ENCODE results near the gene JARID2. TPM values are rescaled to one million over a fixed set of nuclear protein-coding genes. Genes with fewer than 3 reads are reported as not detected.

JARID2 gene
- polyA plus RNA-seq, 1 donor = 13.3 TPM

GRCh38 chr6:15527838-15528617 lies 282.2 kb downstream of the JARID2 start:
- H3K36me3 ChIP-seq (ENCODE audit: control insufficient read depth, insufficient read depth, low read length) = peaks cover 42% of the 10 kb centered on the region
- no peak overlapping the region for H3K4me3 ChIP-seq (ENCODE audit: low read length)
- H3K4me1 ChIP-seq (ENCODE audit: control insufficient read depth, insufficient read depth, low read length) = peaks cover 3% of the 10 kb centered on the region
- peaks cover 2% of the 10 kb centered on the region for H3K9me3 ChIP-seq (ENCODE audit: control insufficient read depth, low read depth, low read length)
- H3K27ac ChIP-seq (ENCODE audit: low read length) = no peak overlapping the region
- H3K27me3 ChIP-seq (ENCODE audit: control insufficient read depth, insufficient read depth, low read length) = no peaks in the 10 kb centered on the region
- no peak for DNase-seq
- 100% methylated on average over 3 of the region's 12 CpGs for WGBS (ENCODE audit: insufficient coverage, low lambda C conversion rate)

GRCh38 chr6:15528870-15529269 lies 283.0 kb downstream of the JARID2 start:
- peaks cover 37% of the 10 kb centered on the region for H3K36me3 ChIP-seq (ENCODE audit: control insufficient read depth, insufficient read depth, low read length)
- H3K4me1 ChIP-seq (ENCODE audit: control insufficient read depth, insufficient read depth, low read length) = peaks cover 3% of the 10 kb centered on the region
- H3K27me3 ChIP-seq (ENCODE audit: control insufficient read depth, insufficient read depth, low read length) = no peaks in the 10 kb centered on the region
- no peak overlapping the region for H3K4me3 ChIP-seq (ENCODE audit: low read length)
- 100% methylated on average over 2 of the region's 9 CpGs for WGBS (ENCODE audit: insufficient coverage, low lambda C conversion rate)
- DNase-seq = no peak
- peaks cover 2% of the 10 kb centered on the region for H3K9me3 ChIP-seq (ENCODE audit: control insufficient read depth, low read depth, low read length)
- no peak overlapping the region for H3K27ac ChIP-seq (ENCODE audit: low read length)

- Histone ChIP-seq H3K4me3 (ENCODE audit: low read length) (no peak overlapping the region), H3K27me3 (ENCODE audit: control insufficient read depth, insufficient read depth, low read length) (no peaks in the 10 kb centered on the region), H3K9me3 (ENCODE audit: control insufficient read depth, low read depth, low read length) (peaks cover 2% of the 10 kb centered on the region), H3K4me1 (ENCODE audit: control insufficient read depth, insufficient read depth, low read length) (peaks cover 3% of the 10 kb centered on the region), H3K36me3 (ENCODE audit: control insufficient read depth, insufficient read depth, low read length) (peaks cover 28% of the 10 kb centered on the region), H3K27ac (ENCODE audit: low read length) (no peak overlapping the region)
- WGBS (ENCODE audit: insufficient coverage, low lambda C conversion rate) = 100% methylated on average over 2 of the region's 10 CpGs
- DNase-seq = no peak
Measured at GRCh38 chr6:15530411-15530810, 284.5 kb downstream of the JARID2 start.

GRCh38 chr6:15531973-15532372 lies 286.1 kb downstream of the JARID2 start:
- Histone ChIP-seq H3K9me3 (ENCODE audit: control insufficient read depth, low read depth, low read length) (no peaks in the 10 kb centered on the region), H3K36me3 (ENCODE audit: control insufficient read depth, insufficient read depth, low read length) (peaks cover 28% of the 10 kb centered on the region), H3K4me1 (ENCODE audit: control insufficient read depth, insufficient read depth, low read length) (peaks cover 10% of the 10 kb centered on the region), H3K4me3 (ENCODE audit: low read length) (no peak overlapping the region), H3K27me3 (ENCODE audit: control insufficient read depth, insufficient read depth, low read length) (no peaks in the 10 kb centered on the region), H3K27ac (ENCODE audit: low read length) (no peak overlapping the region)
- DNase-seq = no peak
- WGBS (ENCODE audit: insufficient coverage, low lambda C conversion rate) = no CpG with 5 or more reads among the region's 7 CpGs

GRCh38 chr6:15533379-15534026 lies 287.6 kb downstream of the JARID2 start:
- Histone ChIP-seq H3K9me3 (ENCODE audit: control insufficient read depth, low read depth, low read length) (no peaks in the 10 kb centered on the region), H3K36me3 (ENCODE audit: control insufficient read depth, insufficient read depth, low read length) (peaks cover 22% of the 10 kb centered on the region), H3K27ac (ENCODE audit: low read length) (no peak overlapping the region), H3K27me3 (ENCODE audit: control insufficient read depth, insufficient read depth, low read length) (no peaks in the 10 kb centered on the region), H3K4me1 (ENCODE audit: control insufficient read depth, insufficient read depth, low read length) (peaks cover 10% of the 10 kb centered on the region), H3K4me3 (ENCODE audit: low read length) (no peak overlapping the region)
- DNase-seq = no peak
- WGBS (ENCODE audit: insufficient coverage, low lambda C conversion rate) = 90% methylated on average over 2 of the region's 12 CpGs

- 83% methylated on average over 1 of the region's 3 CpGs for WGBS (ENCODE audit: insufficient coverage, low lambda C conversion rate)
- H3K4me1 ChIP-seq (ENCODE audit: control insufficient read depth, insufficient read depth, low read length) = peaks cover 7% of the 10 kb centered on the region
- no peaks in the 10 kb centered on the region for H3K9me3 ChIP-seq (ENCODE audit: control insufficient read depth, low read depth, low read length)
- no peak overlapping the region for H3K4me3 ChIP-seq (ENCODE audit: low read length)
- H3K27ac ChIP-seq (ENCODE audit: low read length) = no peak overlapping the region
- DNase-seq = no peak
- no peaks in the 10 kb centered on the region for H3K27me3 ChIP-seq (ENCODE audit: control insufficient read depth, insufficient read depth, low read length)
- H3K36me3 ChIP-seq (ENCODE audit: control insufficient read depth, insufficient read depth, low read length) = peaks cover 15% of the 10 kb centered on the region
Measured at GRCh38 chr6:15534974-15535373, 289.1 kb downstream of the JARID2 start.

- no peak overlapping the region for H3K27ac ChIP-seq (ENCODE audit: low read length)
- H3K27me3 ChIP-seq (ENCODE audit: control insufficient read depth, insufficient read depth, low read length) = no peaks in the 10 kb centered on the region
- no peaks in the 10 kb centered on the region for H3K9me3 ChIP-seq (ENCODE audit: control insufficient read depth, low read depth, low read length)
- H3K36me3 ChIP-seq (ENCODE audit: control insufficient read depth, insufficient read depth, low read length) = peaks cover 10% of the 10 kb centered on the region
- H3K4me1 ChIP-seq (ENCODE audit: control insufficient read depth, insufficient read depth, low read length) = peaks cover 7% of the 10 kb centered on the region
- WGBS (ENCODE audit: insufficient coverage, low lambda C conversion rate) = 46% methylated on average over 2 of the region's 3 CpGs
- H3K4me3 ChIP-seq (ENCODE audit: low read length) = no peak overlapping the region
- peak in 1 of 2 donors; percentile 59 for DNase-seq
Measured at GRCh38 chr6:15535495-15536197, 289.8 kb downstream of the JARID2 start.

GRCh38 chr6:15536198-15536955 lies 290.5 kb downstream of the JARID2 start:
- peaks cover 7% of the 10 kb centered on the region for H3K4me1 ChIP-seq (ENCODE audit: control insufficient read depth, insufficient read depth, low read length)
- no peaks in the 10 kb centered on the region for H3K27me3 ChIP-seq (ENCODE audit: control insufficient read depth, insufficient read depth, low read length)
- no peak overlapping the region for H3K4me3 ChIP-seq (ENCODE audit: low read length)
- peaks cover 7% of the 10 kb centered on the region for H3K36me3 ChIP-seq (ENCODE audit: control insufficient read depth, insufficient read depth, low read length)
- H3K27ac ChIP-seq (ENCODE audit: low read length) = no peak overlapping the region
- no CpG with 5 or more reads among the region's 4 CpGs for WGBS (ENCODE audit: insufficient coverage, low lambda C conversion rate)
- DNase-seq = no peak
- H3K9me3 ChIP-seq (ENCODE audit: control insufficient read depth, low read depth, low read length) = no peaks in the 10 kb centered on the region

- H3K27ac ChIP-seq (ENCODE audit: low read length) = no peak overlapping the region
- H3K4me3 ChIP-seq (ENCODE audit: low read length) = no peak overlapping the region
- WGBS (ENCODE audit: insufficient coverage, low lambda C conversion rate) = no CpG with 5 or more reads among the region's 5 CpGs
- no peak for DNase-seq
- H3K27me3 ChIP-seq (ENCODE audit: control insufficient read depth, insufficient read depth, low read length) = no peaks in the 10 kb centered on the region
- H3K36me3 ChIP-seq (ENCODE audit: control insufficient read depth, insufficient read depth, low read length) = peaks cover 3% of the 10 kb centered on the region
- no peaks in the 10 kb centered on the region for H3K9me3 ChIP-seq (ENCODE audit: control insufficient read depth, low read depth, low read length)
- H3K4me1 ChIP-seq (ENCODE audit: control insufficient read depth, insufficient read depth, low read length) = peaks cover 7% of the 10 kb centered on the region
Measured at GRCh38 chr6:15538106-15538505, 292.2 kb downstream of the JARID2 start.
